ENCODE results near the gene STARD8.

DNA sequence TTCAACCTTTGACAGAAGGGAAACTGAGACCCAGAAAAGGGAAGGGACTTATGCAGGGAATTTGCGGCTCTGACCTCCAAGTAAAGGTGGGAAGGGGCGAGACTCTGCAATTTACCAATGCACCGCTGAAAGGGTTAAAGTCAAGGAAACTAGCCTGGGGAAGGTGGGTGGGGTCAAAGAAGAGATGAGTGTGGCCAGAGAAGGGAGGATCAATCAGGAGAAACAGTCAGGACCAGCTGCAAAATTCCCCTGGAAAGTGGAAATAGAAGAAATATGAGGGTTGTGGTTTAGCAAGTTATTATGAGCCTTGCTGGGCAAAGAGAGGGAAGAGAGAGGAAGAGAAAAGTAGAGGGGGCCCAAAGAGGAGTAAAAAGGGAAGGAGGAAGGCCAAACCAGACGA lies 30.5 kb downstream of the STARD8 start:
- no peak for TF ChIP-seq EZH2 (IDR thresholded peaks at IDR 0.05; ENCODE audit: borderline replicate concordance, low read length)
- TF ChIP-seq, protein P1, sequence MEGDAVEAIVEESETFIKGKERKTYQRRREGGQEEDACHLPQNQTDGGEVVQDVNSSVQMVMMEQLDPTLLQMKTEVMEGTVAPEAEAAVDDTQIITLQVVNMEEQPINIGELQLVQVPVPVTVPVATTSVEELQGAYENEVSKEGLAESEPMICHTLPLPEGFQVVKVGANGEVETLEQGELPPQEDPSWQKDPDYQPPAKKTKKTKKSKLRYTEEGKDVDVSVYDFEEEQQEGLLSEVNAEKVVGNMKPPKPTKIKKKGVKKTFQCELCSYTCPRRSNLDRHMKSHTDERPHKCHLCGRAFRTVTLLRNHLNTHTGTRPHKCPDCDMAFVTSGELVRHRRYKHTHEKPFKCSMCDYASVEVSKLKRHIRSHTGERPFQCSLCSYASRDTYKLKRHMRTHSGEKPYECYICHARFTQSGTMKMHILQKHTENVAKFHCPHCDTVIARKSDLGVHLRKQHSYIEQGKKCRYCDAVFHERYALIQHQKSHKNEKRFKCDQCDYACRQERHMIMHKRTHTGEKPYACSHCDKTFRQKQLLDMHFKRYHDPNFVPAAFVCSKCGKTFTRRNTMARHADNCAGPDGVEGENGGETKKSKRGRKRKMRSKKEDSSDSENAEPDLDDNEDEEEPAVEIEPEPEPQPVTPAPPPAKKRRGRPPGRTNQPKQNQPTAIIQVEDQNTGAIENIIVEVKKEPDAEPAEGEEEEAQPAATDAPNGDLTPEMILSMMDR (IDR thresholded peaks at IDR 0.05; ENCODE audit: low read length), result no peak
